Endometrial microvascular endothelial cells (primary cell): ENCODE results near the gene DONSON. TPM values are rescaled to one million over a fixed set of nuclear protein-coding genes. Genes with fewer than 3 reads are reported as not detected.

Experiments
- in situ Hi-C: cut with HindIII; loops from 2 replicates; pipeline ENCODE4 v1.10.0; 2017; ENCODE audit warnings: low sequenced_read_pairs, low pct_unique_long_range_greater_than_20kb; ENCODE audit errors: inconsistent ontology term
- total RNA-seq: library from RNA; depleted of rRNA; stranded (reverse); fragments of >200 nt; gene quantifications from one replicate; pipeline ENCODE4 v1.2.3, GENCODE V29; 2015; ENCODE audit errors: inconsistent ontology term

The DONSON gene
- total RNA-seq, 1 donor from 2014 or later = 49.7 TPM

- in situ Hi-C loops = no loop called here
Observed at GRCh38 chr21:33543505-33544129, 44.9 kb downstream of the DONSON start.

GRCh38 chr21:33542640-33543504 is 45.6 kb downstream of the DONSON start, which contains the start of gene SON:
SON (plus strand) TSS chr21:33543038; CDS start chr21:33543093, 55 bp downstream.
- in situ Hi-C loops = no loop called here

DNA sequence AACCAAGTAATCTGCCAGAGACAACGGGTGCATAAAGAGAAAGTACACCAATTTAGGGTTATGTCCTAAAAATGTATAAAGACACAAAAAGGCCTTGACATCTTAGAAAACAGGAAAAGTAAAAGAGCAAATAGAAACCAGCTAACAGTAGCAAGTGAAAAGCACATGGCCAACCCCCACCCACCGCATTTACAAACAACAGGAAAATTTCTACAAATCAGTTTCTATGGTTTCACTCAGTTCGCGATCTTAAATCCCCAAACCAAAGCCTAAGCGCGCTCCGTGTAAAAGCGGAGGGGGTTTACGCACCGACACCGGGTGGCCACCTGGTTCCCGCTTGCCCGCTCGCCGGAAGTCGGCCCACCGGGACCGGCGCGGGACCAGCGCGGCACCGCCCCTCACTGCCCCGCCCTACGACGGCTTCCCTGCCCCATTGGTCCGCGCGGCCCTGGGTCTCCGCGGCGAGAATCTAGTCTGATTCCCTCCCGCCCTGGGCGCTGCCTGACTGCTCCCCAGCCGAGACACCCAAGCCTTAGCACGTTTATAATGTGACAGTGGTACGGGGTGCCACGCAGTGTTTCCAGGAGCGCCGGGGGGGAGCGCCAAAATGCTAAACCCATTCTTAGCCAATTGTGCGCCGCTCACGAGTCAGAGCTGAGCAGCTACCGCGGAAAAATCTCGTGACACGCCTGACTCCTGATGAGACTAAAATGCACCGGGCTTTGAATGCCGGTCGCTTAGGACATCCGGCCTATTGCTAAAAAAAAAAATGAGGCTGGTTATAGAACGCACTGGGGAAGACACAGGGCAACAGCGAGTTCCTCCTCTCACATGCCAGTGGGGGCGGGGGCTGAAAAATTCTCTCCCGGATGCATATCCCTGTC is 46.5 kb downstream of the DONSON start, which contains the start of gene GART:
GART (minus strand) TSS at position 362 of the 884 bp plus-strand sequence. CDS start 2,802 bp downstream, outside the sequence.
- in situ Hi-C loops = no loop called here

GRCh38 chr21:33541105-33541711 is 47.3 kb downstream of the DONSON start:
- in situ Hi-C loops = no loop called here

DNA sequence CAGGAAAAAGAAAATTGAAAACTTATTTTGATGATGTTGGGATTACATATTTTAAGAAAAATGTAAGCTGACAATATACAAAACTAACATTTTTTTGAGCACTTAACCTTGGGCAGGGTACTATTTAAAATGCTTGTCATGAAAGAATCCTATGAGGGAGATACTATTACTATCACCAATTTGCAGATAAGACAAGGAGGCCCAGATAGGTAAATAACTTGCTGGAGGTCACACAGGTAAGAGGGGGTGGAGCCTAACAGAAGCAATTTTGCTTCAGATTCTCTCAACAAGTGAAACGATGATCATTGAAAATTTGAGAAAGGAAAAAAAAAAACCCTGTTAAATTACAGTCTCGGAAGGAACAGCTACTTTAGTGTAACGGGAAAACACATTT is 47.8 kb downstream of the DONSON start:
- in situ Hi-C loops = no loop called here

GRCh38 chr21:33539616-33540015 is 48.9 kb downstream of the DONSON start:
- in situ Hi-C loops = no loop called here

- in situ Hi-C loops = no loop called here
Observed at GRCh38 chr21:33537212-33537611, 51.3 kb downstream of the DONSON start.

DNA sequence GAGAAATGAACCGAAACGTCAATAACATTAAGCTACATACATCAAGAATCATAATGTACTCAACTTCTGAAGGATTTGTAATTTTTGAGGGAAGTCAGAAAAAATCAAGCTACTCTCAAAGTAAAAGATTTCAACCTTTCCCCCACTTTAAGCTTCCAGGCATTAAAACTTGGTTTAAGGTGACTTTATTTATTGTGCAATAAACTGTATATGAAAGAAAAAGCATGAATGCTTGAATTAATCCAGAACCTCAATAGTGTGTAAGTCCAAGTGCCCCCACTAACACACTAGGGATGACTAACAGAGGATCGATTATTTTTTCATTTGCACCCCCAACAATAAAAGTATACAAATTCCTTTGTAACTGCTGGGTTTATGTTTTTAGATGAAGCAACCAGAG is 57.5 kb downstream of the DONSON start:
- in situ Hi-C loops = no loop called here

Other genes with a start within 250 kb of the DONSON start
- 54.6 TPM for gene IFNGR2, start 185.3 kb downstream of the DONSON start, total RNA-seq
- gene TMEM50B, start 108.7 kb downstream of the DONSON start, total RNA-seq = 32.2 TPM
- gene DNAJC28, start 97.0 kb downstream of the DONSON start, total RNA-seq = 1.3 TPM
- 131 TPM for gene GART, start 46.6 kb downstream of the DONSON start, total RNA-seq
- gene SON, start 45.6 kb downstream of the DONSON start, total RNA-seq = 130 TPM
- gene CRYZL1, start 53.1 kb upstream of the DONSON start, total RNA-seq = 25.8 TPM
- 54.2 TPM for gene ITSN1, start 53.8 kb upstream of the DONSON start, total RNA-seq